Amygdala (tissue), 56 donors: ENCODE measurements around the gene NSFL1C.

ENCODE experiments used
- DNase-seq, 56 donors: peaks; one replicate each; lab custom pipeline; 2025; lab: John Stamatoyannopoulos, UW

The NSFL1C gene

GRCh38 chr20:1486566-1486965 is 19.9 kb upstream of the NSFL1C start:
- DNase-seq, result no peak

GRCh38 chr20:1484438-1485116 is 17.9 kb upstream of the NSFL1C start:
- DNase-seq, result no peak

- no peak for DNase-seq
These were observed 13.4 kb upstream of the NSFL1C start for GRCh38 chr20:1479831-1480595.

GRCh38 chr20:1478566-1478965 is 11.9 kb upstream of the NSFL1C start:
- no peak for DNase-seq

GRCh38 chr20:1477896-1478490 is 11.3 kb upstream of the NSFL1C start:
- DNase-seq, result no peak

GRCh38 chr20:1474817-1475603 is 8.4 kb upstream of the NSFL1C start:
- DNase-seq, result no peak

- DNase-seq, result no peak
These were observed 7.7 kb upstream of the NSFL1C start for GRCh38 chr20:1474325-1474724.

- DNase-seq, result no peak
These were observed 6.9 kb upstream of the NSFL1C start for GRCh38 chr20:1473246-1474220.

- no peak for DNase-seq
These were observed 6.1 kb upstream of the NSFL1C start for GRCh38 chr20:1472556-1473245.

- no peak for DNase-seq
These were observed 4.6 kb upstream of the NSFL1C start for GRCh38 chr20:1471242-1471641.

GRCh38 chr20:1469925-1470571 is 3.4 kb upstream of the NSFL1C start:
- DNase-seq, result peak in 42 of 56 donors; percentile 2 to 69 (median 42)

GRCh38 chr20:1469306-1469905 is 2.8 kb upstream of the NSFL1C start:
- no peak for DNase-seq

- no peak for DNase-seq
These were observed 1.5 kb upstream of the NSFL1C start for GRCh38 chr20:1468117-1468624.

GRCh38 chr20:1467355-1468116 is 887 bp upstream of the NSFL1C start:
- DNase-seq, result peak in 13 of 56 donors; percentile 11 to 51 (median 28)

GRCh38 chr20:1467082-1467354 is 369 bp upstream of the NSFL1C start:
- peak in 1 of 56 donors; percentile 38 for DNase-seq

GRCh38 chr20:1465470-1466210 is 1.0 kb downstream of the NSFL1C start:
- no peak for DNase-seq
